Sigmoid colon (tissue), 7 donors: ENCODE results near the gene DYNLRB1. TPM values are rescaled to one million over a fixed set of nuclear protein-coding genes. Genes with fewer than 3 reads are reported as not detected.
A peak's percentile ranks its signal among the peaks of the same experiment; 100 is the strongest.

Experiments used
- DNase-seq: peaks from one replicate; pipeline ENCODE4 v3.0.0-alpha.2; 2019
- H3K27ac ChIP-seq, 4 donors: fragments of 200-600 bp; sonication (generic); one replicate each; pipeline ENCODE4 v1.5.1; 2016 to 2019; ENCODE audit warnings: mild to moderate bottlenecking in 1 of 4
- H3K27me3 ChIP-seq, 3 donors: fragments of 200-600 bp; sonication (generic); one replicate each; pipeline ENCODE4 v1.5.1; 2019; ENCODE audit warnings: mild to moderate bottlenecking in 1 of 3
- H3K36me3 ChIP-seq, 4 donors: fragments of 200-600 bp; sonication (generic); one replicate each; pipeline ENCODE4 v1.5.1; 2016 to 2019
- H3K4me1 ChIP-seq, 4 donors: fragments of 200-600 bp; sonication (generic); one replicate each; pipeline ENCODE4 v1.5.1; 2017 to 2019
- H3K4me3 ChIP-seq, 4 donors: fragments of 200-600 bp; sonication (generic); one replicate each; pipeline ENCODE4 v1.5.1; 2017 to 2019; ENCODE audit warnings: mild to moderate bottlenecking in 2 of 4, moderate library complexity in 1 of 4
- H3K9me3 ChIP-seq, 4 donors: fragments of 200-600 bp in 3 of 4; sonication (generic) in 3 of 4; one replicate each; pipeline versions ENCODE4 v1.5.1 to v1.6.1; 2013 to 2019
- CTCF ChIP-seq, 4 experiments: fragments of 450-650 bp in 3 of 4; fragments of 200-600 bp in 1 of 4; IDR thresholded peaks; one replicate each; pipeline ENCODE4 v1.5.1; 2016 to 2019; ENCODE audit warnings: antibody characterized with exemption in 4 of 4, mild to moderate bottlenecking in 3 of 4, moderate library complexity in 2 of 4
- EP300 ChIP-seq, 4 donors: sonication (generic); formaldehyde crosslinking; IDR thresholded peaks; one replicate each; pipeline ENCODE4 v1.6.1; 2017; ENCODE audit warnings: antibody characterized with exemption in 4 of 4
- POLR2A ChIP-seq, 2 donors: fragments of 450-650 bp; IDR thresholded peaks; one replicate each; pipeline ENCODE4 v1.6.1; 2016; ENCODE audit warnings: antibody characterized with exemption in 2 of 2, mild to moderate bottlenecking in 2 of 2, moderate library complexity in 2 of 2
- POLR2AphosphoS5 ChIP-seq, 4 donors: sonication (generic); formaldehyde crosslinking; IDR thresholded peaks; one replicate each; pipeline ENCODE4 v1.6.1; 2017; ENCODE audit warnings: antibody characterized with exemption in 4 of 4
- WGBS, 2 donors: extraction: QIAGEN DNeasy Blood & Tissue Kit; methylation state at CpG; one replicate each; pipeline ENCODE4 v1.1.7; 2013; 5-methylcytosine and 5-hydroxymethylcytosine counted together
- intact Hi-C: fragments of 100-400 bp; cut with DNase I; formaldehyde crosslinking; loops from one replicate; pipeline ENCODE4 v1.15.1; 2023
- polyA plus RNA-seq, 3 donors: library from polyadenylated mRNA; stranded (reverse); fragments of 200-250 nt; gene quantifications; one replicate each; pipeline ENCODE4 v1.2.3, GENCODE V29; 2013
- total RNA-seq, 4 donors: library from RNA; depleted of rRNA; stranded (reverse); fragments of >200 nt; gene quantifications; one replicate each; pipeline ENCODE4 v1.1.0, GENCODE V29; 2016
- donor health status: healthy with polysubstance abuse.
- donor health status: Bipolar disorder and iron deficiency.
- donor health status: healthy.

DYNLRB1 gene
- total and polyA plus RNA-seq, 7 donors: 148 to 259 (median 168) TPM

DNA sequence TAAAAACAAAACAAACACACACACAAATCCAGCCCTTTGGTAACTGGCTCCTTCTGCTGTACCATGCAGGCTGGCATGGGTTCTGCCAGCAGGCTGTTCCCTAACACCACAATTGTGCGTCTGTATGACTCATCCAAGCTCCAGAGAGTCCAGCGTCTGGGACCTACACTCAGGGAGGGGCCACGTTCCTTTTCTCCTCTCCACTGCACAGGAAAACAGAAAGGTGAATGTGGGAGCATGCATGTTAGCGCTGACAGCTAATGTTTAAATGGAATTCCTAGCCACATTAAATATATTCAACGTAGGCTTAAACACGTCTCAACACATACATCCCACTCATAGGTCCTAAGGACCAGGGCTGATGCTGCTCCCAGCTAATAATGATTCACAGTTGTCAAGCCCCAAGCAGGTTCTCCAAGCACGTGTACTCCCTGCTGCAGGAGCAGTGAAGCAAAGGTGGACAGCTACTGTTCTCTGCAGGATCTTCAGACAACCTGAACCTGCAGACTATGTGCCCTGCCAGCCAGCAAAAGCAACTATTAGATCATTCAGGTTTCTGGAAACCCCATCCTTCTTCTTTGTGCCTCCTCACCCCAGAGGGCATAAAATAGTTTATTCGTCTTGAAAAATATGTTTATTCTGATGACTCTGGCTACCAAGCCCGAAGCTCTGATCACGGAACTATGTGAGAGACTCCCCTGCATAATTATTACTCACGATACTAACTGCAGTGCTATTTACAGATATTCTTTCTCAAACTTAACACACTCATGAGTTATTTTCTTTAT, 63.2 kb downstream of the DYNLRB1 start:
- H3K4me1 ChIP-seq: peaks cover 0 to 10% (median 5%) of the 10 kb centered on the region in 4 donors
- no peak overlapping the region for H3K4me3 ChIP-seq
- H3K36me3 ChIP-seq: peaks cover 5 to 8% (median 6%) of the 10 kb centered on the region in 4 donors
- TF ChIP-seq CTCF (IDR thresholded peaks at IDR 0.05) (peak in 3 of 4 experiments; percentile 30 to 53 (median 33)), POLR2A (IDR thresholded peaks at IDR 0.05) (no peak), POLR2AphosphoS5 (IDR thresholded peaks at IDR 0.05) (peak in 1 of 4 donors; percentile 18), EP300 (IDR thresholded peaks at IDR 0.05) (no peak)
- no peak overlapping the region for H3K27ac ChIP-seq
- DNase-seq: no peak
- no peaks in the 10 kb centered on the region for H3K27me3 ChIP-seq
- intact Hi-C loops: no loop called here
- WGBS, 2 donors: 39 to 76% methylated on average over 11 of the region's 11 CpGs
- no peaks in the 10 kb centered on the region for H3K9me3 ChIP-seq

GRCh38 chr20:34579979-34580940, 64.0 kb downstream of the DYNLRB1 start:
- Histone ChIP-seq H3K36me3 (peaks cover 0 to 10% (median 7%) of the 10 kb centered on the region in 4 donors), H3K4me3 (no peak overlapping the region), H3K27me3 (no peaks in the 10 kb centered on the region), H3K4me1 (peaks cover 0 to 10% (median 5%) of the 10 kb centered on the region in 4 donors), H3K9me3 (no peaks in the 10 kb centered on the region), H3K27ac (no peak overlapping the region)
- WGBS, 2 donors: 65 to 81% methylated on average over 7 of the region's 7 CpGs
- intact Hi-C loops: loop anchor here (5.0 kb wide), 1 partner anchor 187 kb away; no protein-coding TSS in a partner anchor
- TF ChIP-seq POLR2A (IDR thresholded peaks at IDR 0.05): no peak
- TF ChIP-seq CTCF (IDR thresholded peaks at IDR 0.05): no peak
- no peak for TF ChIP-seq EP300 (IDR thresholded peaks at IDR 0.05)
- no peak for TF ChIP-seq POLR2AphosphoS5 (IDR thresholded peaks at IDR 0.05)
- DNase-seq: no peak

- no peak for DNase-seq
- H3K27me3 ChIP-seq: no peaks in the 10 kb centered on the region
- WGBS, 2 donors: 83 to 86% methylated on average over 11 of the region's 11 CpGs
- TF ChIP-seq EP300 (IDR thresholded peaks at IDR 0.05) (no peak), POLR2AphosphoS5 (IDR thresholded peaks at IDR 0.05) (no peak), CTCF (IDR thresholded peaks at IDR 0.05) (no peak), POLR2A (IDR thresholded peaks at IDR 0.05) (no peak)
- H3K4me1 ChIP-seq: peaks cover 0 to 10% (median 5%) of the 10 kb centered on the region in 4 donors
- H3K9me3 ChIP-seq: no peaks in the 10 kb centered on the region
- peaks cover 0 to 13% (median 9%) of the 10 kb centered on the region in 4 donors for H3K36me3 ChIP-seq
- H3K27ac ChIP-seq: peak overlapping the region; percentile 53 to 59 (median 56)
- no peak overlapping the region for H3K4me3 ChIP-seq
- intact Hi-C loops: loop anchor here (5.0 kb wide), 1 partner anchor 186 kb away; no protein-coding TSS in a partner anchor
Measured at GRCh38 chr20:34581341-34582184, 65.3 kb downstream of the DYNLRB1 start.

- no peak for TF ChIP-seq EP300 (IDR thresholded peaks at IDR 0.05)
- WGBS, 2 donors: 75 to 78% methylated on average over 4 of the region's 4 CpGs
- H3K36me3 ChIP-seq: peaks cover 0 to 13% (median 9%) of the 10 kb centered on the region in 4 donors
- H3K9me3 ChIP-seq: no peaks in the 10 kb centered on the region
- H3K27ac ChIP-seq: peak overlapping the region in 3 of 4 donors; percentile 55 to 59 (median 58)
- no peak for DNase-seq
- H3K4me3 ChIP-seq: no peak overlapping the region
- H3K4me1 ChIP-seq: peaks cover 0 to 10% (median 5%) of the 10 kb centered on the region in 4 donors
- H3K27me3 ChIP-seq: no peaks in the 10 kb centered on the region
- intact Hi-C loops: loop anchor here (5.0 kb wide), 1 partner anchor 185 kb away; no protein-coding TSS in a partner anchor
Measured at GRCh38 chr20:34582221-34582620, 66.0 kb downstream of the DYNLRB1 start.
